Psoas muscle (tissue), 8 donors: Measurements from ENCODE around the gene WDR7. TPM values are rescaled to one million over a fixed set of nuclear protein-coding genes. Genes with fewer than 3 reads are reported as not detected.

Experiments
- ATAC-seq, 4 donors: fragments of 200-7000 bp; cut with Tn5 transposase; one replicate each; pipeline ENCODE4 v1.9.1; 2020; ENCODE audit warnings: moderate library complexity in 3 of 4, mild to moderate bottlenecking in 2 of 4
- DNase-seq, 2 donors: peaks; one replicate each; pipeline ENCODE4 v3.0.0-alpha.2; 2020
- H3K27ac ChIP-seq: fragments of 200-600 bp; one replicate; pipeline ENCODE4 v1.8.0; 2022
- H3K27me3 ChIP-seq, 3 donors: fragments of 200-600 bp in 1 of 3; one replicate each; pipeline versions ENCODE4 v1.6.1 to v1.8.0; 2013 to 2022; ENCODE audit warnings: low read length in 2 of 3, mild to moderate bottlenecking in 2 of 3, moderate library complexity in 1 of 3; ENCODE audit not compliant: insufficient read depth in 3 of 3
- H3K36me3 ChIP-seq, 2 donors: fragments of 200-600 bp in 1 of 2; one replicate each; pipeline versions ENCODE4 v1.6.1 to v1.8.0; 2013 to 2022; ENCODE audit warnings: low read depth in 1 of 2, mild to moderate bottlenecking in 1 of 2, moderate library complexity in 1 of 2; ENCODE audit not compliant: insufficient read depth in 1 of 2
- H3K4me1 ChIP-seq: fragments of 200-600 bp; one replicate; pipeline ENCODE4 v1.8.0; 2022
- H3K4me3 ChIP-seq: fragments of 200-600 bp; one replicate; pipeline ENCODE4 v1.8.0; 2022; ENCODE audit warnings: mild to moderate bottlenecking
- H3K9me3 ChIP-seq: fragments of 200-600 bp; one replicate; pipeline ENCODE4 v1.8.0; 2022
- WGBS, 3 donors: extraction: QIAGEN DNeasy Blood & Tissue Kit; methylation state at CpG; one replicate each; pipeline versions ENCODE4 v1.1.6 to v1.1.7; 2013; 5-methylcytosine and 5-hydroxymethylcytosine counted together
- intact Hi-C, 2 donors: fragments of 100-400 bp; cut with DNase I; formaldehyde crosslinking; loops; one replicate each; pipeline versions ENCODE4 v1.11.0 to v1.14.2; 2022
- polyA plus RNA-seq, 3 donors: library from polyadenylated mRNA; stranded (reverse); fragments of 200-250 nt; gene quantifications; one replicate each; pipeline ENCODE4 v1.2.3, GENCODE V29; 2013
- total RNA-seq, 4 donors: library from RNA; stranded (reverse); fragmentation: NEBNext Ultra II Directional in 2 of 4; extraction: Animal tissue kit (Norgen Biotek cat#: 25700) in 2 of 4; gene quantifications; one replicate each; pipeline versions ENCODE4 v1.2.1 to v1.2.4, GENCODE V29; 2021 to 2023
- TF ChIP-seq, protein P1 (sequence below): fragments of 200-600 bp; IDR thresholded peaks from one replicate; pipeline ENCODE4 v1.8.0; 2022; ENCODE audit warnings: antibody characterized with exemption
- donor health status: healthy with polysubstance abuse.
- donor health status: DM: no; HTN: no; CAD: no; lungs with moderate emphysema.
- donor health status: Bipolar disorder and iron deficiency.
- donor health status: healthy.
- donor health status: DM: yes; HTN: yes; CAD: no.
- donor health status: DM: no; HTN: no; CAD: no.
- donor health status: DM: no; HTN: no; CAD: no.
- donor health status: DM: yes; HTN: yes; CAD: no.

WDR7 gene
- total and polyA plus RNA-seq, 7 donors: 2.6 to 24.4 (median 15.5) TPM

DNA sequence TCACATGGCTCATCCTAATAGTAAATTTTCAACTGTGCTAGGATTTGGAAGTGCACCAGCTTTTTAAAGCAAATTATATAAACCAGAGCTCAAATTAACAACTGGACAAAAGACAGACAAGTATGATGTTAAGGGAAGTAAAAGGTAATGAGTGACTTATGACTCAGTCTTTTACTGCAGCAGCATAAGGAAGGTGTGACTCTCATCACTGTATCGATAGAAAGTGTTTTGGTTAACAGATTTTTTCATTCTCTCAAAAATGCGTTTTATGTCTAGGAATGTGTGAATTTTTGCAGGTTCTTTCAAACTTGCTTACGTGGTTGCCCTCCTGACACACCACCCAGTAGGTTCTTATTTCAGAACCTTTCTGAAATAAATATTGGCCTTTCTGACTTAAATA lies 251.5 kb downstream of the WDR7 start:
- Histone ChIP-seq H3K4me1 (no peaks in the 10 kb centered on the region), H3K9me3 (no peaks in the 10 kb centered on the region), H3K36me3 (no peaks in the 10 kb centered on the region), H3K4me3 (no peak overlapping the region), H3K27me3 (no peaks in the 10 kb centered on the region), H3K27ac (no peak overlapping the region)
- intact Hi-C loops: no loop called here
- 90 to 94% (median 91%) methylated on average over 3 of the region's 3 CpGs for WGBS, 3 donors
- DNase-seq (no peak), ATAC-seq (no peak)
- TF ChIP-seq, protein P1, sequence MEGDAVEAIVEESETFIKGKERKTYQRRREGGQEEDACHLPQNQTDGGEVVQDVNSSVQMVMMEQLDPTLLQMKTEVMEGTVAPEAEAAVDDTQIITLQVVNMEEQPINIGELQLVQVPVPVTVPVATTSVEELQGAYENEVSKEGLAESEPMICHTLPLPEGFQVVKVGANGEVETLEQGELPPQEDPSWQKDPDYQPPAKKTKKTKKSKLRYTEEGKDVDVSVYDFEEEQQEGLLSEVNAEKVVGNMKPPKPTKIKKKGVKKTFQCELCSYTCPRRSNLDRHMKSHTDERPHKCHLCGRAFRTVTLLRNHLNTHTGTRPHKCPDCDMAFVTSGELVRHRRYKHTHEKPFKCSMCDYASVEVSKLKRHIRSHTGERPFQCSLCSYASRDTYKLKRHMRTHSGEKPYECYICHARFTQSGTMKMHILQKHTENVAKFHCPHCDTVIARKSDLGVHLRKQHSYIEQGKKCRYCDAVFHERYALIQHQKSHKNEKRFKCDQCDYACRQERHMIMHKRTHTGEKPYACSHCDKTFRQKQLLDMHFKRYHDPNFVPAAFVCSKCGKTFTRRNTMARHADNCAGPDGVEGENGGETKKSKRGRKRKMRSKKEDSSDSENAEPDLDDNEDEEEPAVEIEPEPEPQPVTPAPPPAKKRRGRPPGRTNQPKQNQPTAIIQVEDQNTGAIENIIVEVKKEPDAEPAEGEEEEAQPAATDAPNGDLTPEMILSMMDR: no peak

DNA sequence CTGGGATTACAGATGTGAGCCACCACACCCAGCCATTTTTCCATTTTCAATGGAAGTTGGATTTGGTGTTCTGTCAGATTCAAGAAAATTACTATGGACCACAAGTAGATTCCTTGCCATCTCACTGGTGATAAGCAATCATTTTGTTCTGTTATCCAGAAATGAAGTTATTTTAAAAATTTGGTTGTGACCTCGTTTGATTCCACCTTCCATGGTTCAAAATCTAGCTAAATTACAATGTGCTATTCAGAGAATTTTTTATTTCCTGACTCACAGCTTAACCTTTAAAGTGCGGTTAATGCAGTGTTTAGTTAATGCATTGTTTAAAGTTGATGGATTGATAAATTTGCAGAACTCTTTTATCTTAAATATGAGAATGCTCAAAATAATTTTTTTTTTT lies 252.5 kb downstream of the WDR7 start:
- TF ChIP-seq, protein P1: no peak
- H3K4me3 ChIP-seq: no peak overlapping the region
- no peaks in the 10 kb centered on the region for H3K36me3 ChIP-seq
- WGBS, 3 donors: 73 to 83% (median 76%) methylated on average over 2 of the region's 2 CpGs
- H3K27me3 ChIP-seq: no peaks in the 10 kb centered on the region
- ATAC-seq (no peak), DNase-seq (no peak)
- intact Hi-C loops: no loop called here
- H3K27ac ChIP-seq: no peak overlapping the region
- no peaks in the 10 kb centered on the region for H3K9me3 ChIP-seq
- H3K4me1 ChIP-seq: no peaks in the 10 kb centered on the region

DNA sequence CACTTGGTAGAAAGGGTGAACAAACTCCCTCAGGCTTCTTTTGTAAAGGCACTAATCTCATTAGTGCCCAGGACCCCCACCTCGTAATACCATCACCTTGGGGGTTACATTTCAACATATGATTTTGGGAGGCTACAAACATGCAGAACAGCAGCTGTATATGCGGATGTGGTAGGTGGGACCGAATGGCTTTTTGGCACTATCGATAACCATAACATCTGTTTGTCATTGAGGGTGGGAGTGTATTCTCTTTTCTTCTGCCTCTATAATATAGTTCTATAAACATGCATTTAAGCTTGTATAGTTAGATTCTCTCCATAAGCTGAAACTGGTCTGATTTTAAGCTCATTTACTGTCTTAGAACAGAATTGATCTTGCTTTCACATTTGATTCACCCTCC lies 256.6 kb downstream of the WDR7 start:
- Histone ChIP-seq H3K4me1 (peaks cover 2% of the 10 kb centered on the region), H3K27me3 (no peaks in the 10 kb centered on the region), H3K36me3 (no peaks in the 10 kb centered on the region), H3K27ac (no peak overlapping the region), H3K9me3 (no peaks in the 10 kb centered on the region), H3K4me3 (no peak overlapping the region)
- TF ChIP-seq, protein P1: no peak
- intact Hi-C loops: no loop called here
- no peak for DNase-seq
- 92 to 94% (median 92%) methylated on average over 4 of the region's 4 CpGs for WGBS, 3 donors
- ATAC-seq: no peak

DNA sequence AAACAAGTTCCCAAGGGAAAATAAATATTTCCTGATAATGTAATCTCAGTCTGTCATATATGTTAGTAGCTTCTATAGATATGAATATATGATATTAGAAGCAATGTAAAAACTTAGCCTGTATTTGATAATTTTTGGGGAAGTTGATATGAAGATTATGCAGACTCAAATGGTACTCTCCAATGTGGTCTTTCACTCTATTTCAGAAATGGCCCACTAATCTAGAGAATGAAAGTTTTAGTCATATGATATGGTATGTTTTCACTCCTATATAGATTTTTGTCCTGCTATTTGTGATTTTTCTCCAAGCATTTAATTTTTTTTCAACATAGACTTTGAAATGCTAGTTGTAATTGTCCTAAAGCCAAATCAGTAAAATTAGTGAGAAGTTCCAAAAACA lies 259.1 kb downstream of the WDR7 start:
- intact Hi-C loops: no loop called here

DNA sequence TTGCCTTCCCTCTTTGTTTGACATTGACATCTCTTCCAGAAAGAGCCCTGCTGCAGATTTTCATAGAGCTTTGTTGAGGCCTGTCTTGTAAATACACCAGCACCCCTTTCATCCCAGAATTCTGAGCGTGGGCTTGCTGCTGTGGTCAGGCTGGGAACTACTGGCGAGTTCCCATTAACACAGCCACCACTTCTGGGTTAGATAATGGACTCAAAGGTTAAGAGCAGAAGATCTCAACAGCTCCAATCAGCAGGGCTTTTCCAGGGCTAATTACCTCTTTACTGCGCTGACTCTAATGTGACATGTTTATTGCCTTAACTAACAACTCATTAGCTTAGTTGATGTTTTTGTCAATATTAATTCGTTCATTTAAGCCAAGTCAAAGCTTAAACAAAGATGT lies 259.8 kb downstream of the WDR7 start:
- DNase-seq: no peak
- intact Hi-C loops: no loop called here
- Histone ChIP-seq H3K4me3 (no peak overlapping the region), H3K27ac (no peak overlapping the region), H3K27me3 (no peaks in the 10 kb centered on the region), H3K36me3 (no peaks in the 10 kb centered on the region), H3K9me3 (no peaks in the 10 kb centered on the region), H3K4me1 (peaks cover 2% of the 10 kb centered on the region)
- 69 to 76% (median 75%) methylated on average over 4 of the region's 4 CpGs for WGBS, 3 donors
- TF ChIP-seq, protein P1: no peak
- no peak for ATAC-seq

More for the DNA sequence above, 259.1 kb downstream of the WDR7 start:
- no peaks in the 10 kb centered on the region for H3K36me3 ChIP-seq
- H3K9me3 ChIP-seq: no peaks in the 10 kb centered on the region
- no peak for ATAC-seq
- TF ChIP-seq, protein P1: no peak
- H3K4me1 ChIP-seq: peaks cover 2% of the 10 kb centered on the region
- H3K4me3 ChIP-seq: no peak overlapping the region
- no peaks in the 10 kb centered on the region for H3K27me3 ChIP-seq
- no peak for DNase-seq
- no peak overlapping the region for H3K27ac ChIP-seq
